ENCODE measurements around the gene ALOX5AP. TPM values are rescaled to one million over a fixed set of nuclear protein-coding genes. Genes with fewer than 3 reads are reported as not detected.

Gene ALOX5AP
- total RNA-seq, 1 experiment from 2014 or later = not detected

DNA sequence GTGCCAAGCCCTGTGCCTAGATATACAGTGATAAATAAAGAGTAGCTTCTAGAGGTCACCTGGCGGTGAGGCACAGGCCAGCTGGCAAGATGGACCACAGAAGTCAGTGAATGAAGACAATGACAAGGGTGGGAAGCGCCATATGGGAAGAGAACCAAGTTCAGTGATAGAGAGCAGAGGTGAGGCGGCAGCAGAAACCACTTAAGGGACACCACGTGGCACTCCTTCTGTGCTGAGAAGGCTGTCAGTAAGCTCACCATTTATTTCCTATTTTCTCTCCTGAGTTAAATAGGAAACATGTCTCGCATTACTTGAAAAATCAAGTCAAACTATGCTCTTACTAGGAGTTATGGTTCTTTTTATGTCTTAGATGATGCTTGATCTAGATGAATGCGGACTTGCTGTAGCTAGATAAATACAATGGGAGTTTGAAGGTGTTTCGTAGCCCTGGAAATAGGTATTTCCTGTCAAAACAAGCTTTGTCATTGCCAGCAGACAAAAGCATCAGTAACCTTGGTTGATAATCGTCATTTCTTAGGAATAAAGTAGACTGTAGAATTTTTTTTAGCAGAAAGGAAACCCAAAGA lies 17.8 kb downstream of the ALOX5AP start:
- DNase-seq (no peak), ATAC-seq (no peak)
- intact Hi-C loops (cut with micrococcal nuclease) = no loop called here
- H3K4me2 ChIP-seq (ENCODE audit: low read length) = no peak overlapping the region
- H3K27ac ChIP-seq (ENCODE audit: low read length) = no peak overlapping the region
- no peak overlapping the region for H3K9ac ChIP-seq (ENCODE audit: low read length)
- H3F3A ChIP-seq (ENCODE audit: low read length, unreplicated experiment) = no peaks in the 10 kb centered on the region
- H3K27me3 ChIP-seq (ENCODE audit: low read length) = no peaks in the 10 kb centered on the region
- no peaks in the 10 kb centered on the region for H3K4me1 ChIP-seq (ENCODE audit: insufficient read depth, low read length)
- H3K4me3 ChIP-seq (ENCODE audit: low read length) = no peak overlapping the region
- no peaks in the 10 kb centered on the region for H3K9me3 ChIP-seq (ENCODE audit: low read length)
- BruUV-seq (replicated peaks) = no TSS peak
- no peaks in the 10 kb centered on the region for H4K20me1 ChIP-seq (ENCODE audit: low read length)
- CTCF ChIA-PET = no interaction called here
- H2AFZ ChIP-seq (ENCODE audit: low read length) = no peak overlapping the region
- H3K79me2 ChIP-seq (ENCODE audit: low read length) = no peaks in the 10 kb centered on the region
- no peaks in the 10 kb centered on the region for H3K36me3 ChIP-seq (ENCODE audit: low read depth, low read length)
- TF ChIP-seq, protein P1, sequence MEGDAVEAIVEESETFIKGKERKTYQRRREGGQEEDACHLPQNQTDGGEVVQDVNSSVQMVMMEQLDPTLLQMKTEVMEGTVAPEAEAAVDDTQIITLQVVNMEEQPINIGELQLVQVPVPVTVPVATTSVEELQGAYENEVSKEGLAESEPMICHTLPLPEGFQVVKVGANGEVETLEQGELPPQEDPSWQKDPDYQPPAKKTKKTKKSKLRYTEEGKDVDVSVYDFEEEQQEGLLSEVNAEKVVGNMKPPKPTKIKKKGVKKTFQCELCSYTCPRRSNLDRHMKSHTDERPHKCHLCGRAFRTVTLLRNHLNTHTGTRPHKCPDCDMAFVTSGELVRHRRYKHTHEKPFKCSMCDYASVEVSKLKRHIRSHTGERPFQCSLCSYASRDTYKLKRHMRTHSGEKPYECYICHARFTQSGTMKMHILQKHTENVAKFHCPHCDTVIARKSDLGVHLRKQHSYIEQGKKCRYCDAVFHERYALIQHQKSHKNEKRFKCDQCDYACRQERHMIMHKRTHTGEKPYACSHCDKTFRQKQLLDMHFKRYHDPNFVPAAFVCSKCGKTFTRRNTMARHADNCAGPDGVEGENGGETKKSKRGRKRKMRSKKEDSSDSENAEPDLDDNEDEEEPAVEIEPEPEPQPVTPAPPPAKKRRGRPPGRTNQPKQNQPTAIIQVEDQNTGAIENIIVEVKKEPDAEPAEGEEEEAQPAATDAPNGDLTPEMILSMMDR (conservative IDR thresholded peaks at IDR 0.05; ENCODE audit: low read depth, low read length) = no peak
- POLR2A ChIA-PET (ENCODE audit: unreplicated experiment) = no interaction called here
- H3K9me2 ChIP-seq (replicated peaks; ENCODE audit: low read length) = no peaks in the 10 kb centered on the region

- TF ChIP-seq, protein P1 (conservative IDR thresholded peaks at IDR 0.05; ENCODE audit: low read depth, low read length) = no peak
- no peak for TF ChIP-seq EZH2phosphoT487 (IDR thresholded peaks at IDR 0.05; ENCODE audit: borderline replicate concordance, low read length)
- no peak for TF ChIP-seq EZH2 (IDR thresholded peaks at IDR 0.05; ENCODE audit: low read length, unreplicated experiment)
- Histone ChIP-seq H3K27me3 (ENCODE audit: low read length) (no peaks in the 10 kb centered on the region), H3K4me2 (ENCODE audit: low read length) (no peak overlapping the region), H2AFZ (ENCODE audit: low read length) (no peak overlapping the region), H3F3A (ENCODE audit: low read length, unreplicated experiment) (no peaks in the 10 kb centered on the region), H3K9me2 (replicated peaks; ENCODE audit: low read length) (no peaks in the 10 kb centered on the region), H3K79me2 (ENCODE audit: low read length) (no peaks in the 10 kb centered on the region), H4K20me1 (ENCODE audit: low read length) (no peaks in the 10 kb centered on the region), H3K9ac (ENCODE audit: low read length) (no peak overlapping the region), H3K36me3 (ENCODE audit: low read depth, low read length) (no peaks in the 10 kb centered on the region), H3K4me1 (ENCODE audit: insufficient read depth, low read length) (no peaks in the 10 kb centered on the region), H3K4me3 (ENCODE audit: low read length) (no peak overlapping the region), H3K27ac (ENCODE audit: low read length) (no peak overlapping the region), H3K9me3 (ENCODE audit: low read length) (no peaks in the 10 kb centered on the region)
- DNase-seq (no peak), ATAC-seq (no peak)
- CTCF ChIA-PET = interaction anchor here (0.5 kb wide), 1 partner anchor 281 kb away, joined by 3 read pairs; no protein-coding TSS in a partner anchor
- no TSS peak for BruUV-seq (replicated peaks)
- POLR2A ChIA-PET (ENCODE audit: unreplicated experiment) = interaction anchor here (0.7 kb wide), 1 partner anchor 16 kb away, joined by 6 read pairs; no protein-coding TSS in a partner anchor
- intact Hi-C loops (cut with micrococcal nuclease) = no loop called here
Measured at GRCh38 chr13:30755678-30756077, 20.3 kb downstream of the ALOX5AP start.

GRCh38 chr13:30757026-30757742 lies 21.8 kb downstream of the ALOX5AP start:
- Histone ChIP-seq H2AFZ (ENCODE audit: low read length) (no peak overlapping the region), H3K36me3 (ENCODE audit: low read depth, low read length) (no peaks in the 10 kb centered on the region), H3K27ac (ENCODE audit: low read length) (no peak overlapping the region), H3K27me3 (ENCODE audit: low read length) (no peaks in the 10 kb centered on the region), H3K4me2 (ENCODE audit: low read length) (no peak overlapping the region), H3F3A (ENCODE audit: low read length, unreplicated experiment) (no peaks in the 10 kb centered on the region), H3K9me3 (ENCODE audit: low read length) (no peaks in the 10 kb centered on the region), H3K9ac (ENCODE audit: low read length) (no peak overlapping the region), H4K20me1 (ENCODE audit: low read length) (no peaks in the 10 kb centered on the region), H3K9me2 (replicated peaks; ENCODE audit: low read length) (no peaks in the 10 kb centered on the region), H3K4me3 (ENCODE audit: low read length) (no peak overlapping the region), H3K79me2 (ENCODE audit: low read length) (no peaks in the 10 kb centered on the region), H3K4me1 (ENCODE audit: insufficient read depth, low read length) (no peaks in the 10 kb centered on the region)
- no peak for TF ChIP-seq EZH2 (IDR thresholded peaks at IDR 0.05; ENCODE audit: low read length, unreplicated experiment)
- no peak for TF ChIP-seq EZH2phosphoT487 (IDR thresholded peaks at IDR 0.05; ENCODE audit: borderline replicate concordance, low read length)
- POLR2A ChIA-PET (ENCODE audit: unreplicated experiment) = no interaction called here
- no TSS peak for BruUV-seq (replicated peaks)
- DNase-seq (no peak), ATAC-seq (no peak)
- intact Hi-C loops (cut with micrococcal nuclease) = no loop called here
- CTCF ChIA-PET = no interaction called here

Measured in PC-3 (cell line).